Natural killer cell (primary cell): ENCODE data around the gene HMOX2. TPM values are rescaled to one million over a fixed set of nuclear protein-coding genes. Genes with fewer than 3 reads are reported as not detected.

ENCODE experiments used
- ATAC-seq, 3 donors: fragments of 150-1000 bp in 2 of 3; fragments of 200-7000 bp in 1 of 3; cut with Tn5 transposase; 1 replicate in 1 of 3; 2 replicates in 2 of 3; pipeline ENCODE4 v1.10.0; 2021; ENCODE audit warnings: mild to moderate bottlenecking in 2 of 3, moderate library complexity in 2 of 3
- DNase-seq, 2 donors: peaks; one replicate each; pipeline versions ENCODE4 v3.0.0 to v3.0.0-alpha.2; 2013 to 2021; ENCODE audit warnings: mixed read lengths in 1 of 2
- H3K27ac ChIP-seq: one replicate; pipeline ENCODE4 v1.5.1; 2013; ENCODE audit warnings: mild to moderate bottlenecking, low read length
- H3K27me3 ChIP-seq: one replicate; pipeline ENCODE4 v1.6.1; 2013; ENCODE audit warnings: low read length; ENCODE audit not compliant: control insufficient read depth, insufficient read depth
- H3K36me3 ChIP-seq: one replicate; pipeline ENCODE4 v1.6.1; 2013; ENCODE audit warnings: low read length; ENCODE audit not compliant: control insufficient read depth, insufficient read depth
- H3K4me1 ChIP-seq: one replicate; pipeline ENCODE4 v1.6.1; 2013; ENCODE audit warnings: low read length; ENCODE audit not compliant: control insufficient read depth, insufficient read depth
- H3K4me3 ChIP-seq: one replicate; pipeline ENCODE4 v1.5.1; 2013; ENCODE audit warnings: low read length
- H3K9me3 ChIP-seq: one replicate; pipeline ENCODE4 v1.6.1; 2013; ENCODE audit warnings: low read length; ENCODE audit not compliant: control insufficient read depth, insufficient read depth
- H3K27ac Mint-ChIP-seq, 2 donors: one replicate each; pipeline ENCODE4 v1.8.0; 2022; ENCODE audit warnings: mild to moderate bottlenecking in 2 of 2, mixed read lengths in 2 of 2, moderate library complexity in 1 of 2
- H3K27me3 Mint-ChIP-seq, 2 donors: one replicate each; pipeline ENCODE4 v1.8.0; 2022; ENCODE audit warnings: low read depth in 2 of 2, mixed read lengths in 2 of 2
- H3K36me3 Mint-ChIP-seq: one replicate; pipeline ENCODE4 v1.8.0; 2022; ENCODE audit warnings: mixed read lengths
- H3K4me1 Mint-ChIP-seq, 2 donors: one replicate each; pipeline ENCODE4 v1.8.0; 2022; ENCODE audit warnings: mixed read lengths in 2 of 2
- H3K4me3 Mint-ChIP-seq: one replicate; pipeline ENCODE4 v1.8.0; 2022; ENCODE audit warnings: mild to moderate bottlenecking, moderate library complexity, mixed read lengths
- H3K9me3 Mint-ChIP-seq, 2 donors: one replicate each; pipeline ENCODE4 v1.8.0; 2022; ENCODE audit warnings: mixed read lengths in 2 of 2
- CTCF ChIP-seq: fragments of 200-600 bp; IDR thresholded peaks from one replicate; pipeline ENCODE4 v1.8.0; 2022; ENCODE audit warnings: antibody characterized with exemption
- WGBS: methylation state at CpG from one replicate; pipeline ENCODE4 v1.1.7; 2013; ENCODE audit warnings: missing lambda C conversion rate; ENCODE audit not compliant: insufficient coverage; 5-methylcytosine and 5-hydroxymethylcytosine counted together
- intact Hi-C: fragments of 100-400 bp; cut with micrococcal nuclease; formaldehyde crosslinking; loops from one replicate; pipeline ENCODE4 v1.14.2; 2022
- total RNA-seq, 4 donors: library from RNA; stranded (reverse); fragments of 120-200 nt in 1 of 4; gene quantifications; one replicate each; pipeline versions ENCODE4 v1.2.3 to v1.2.4, GENCODE V29; 2013 to 2022

Gene HMOX2
- total RNA-seq, 3 donors from 2014 or later (not counting 1 experiment from before 2014, with no cell fraction given) = 66.0 to 104 (median 77.3) TPM

GRCh38 chr16:4443986-4444385, 32.2 kb upstream of the HMOX2 start:
- Histone ChIP-seq H3K27me3 (no peaks in the 10 kb centered on the region), H3K27ac (no peak overlapping the region), H3K36me3 (peaks cover 77% of the 10 kb centered on the region), H3K4me3 (no peak overlapping the region), H3K4me1 (peaks cover 3% of the 10 kb centered on the region), H3K9me3 (no peaks in the 10 kb centered on the region)
- Mint-ChIP-seq H3K9me3 (no peaks in the 10 kb centered on the region), H3K27me3 (no peaks in the 10 kb centered on the region), H3K27ac (no peak overlapping the region), H3K4me1 (no peaks in the 10 kb centered on the region), H3K36me3 (peaks cover 9% of the 10 kb centered on the region), H3K4me3 (no peak overlapping the region)
- TF ChIP-seq CTCF = no peak
- DNase-seq (no peak), ATAC-seq (no peak)
- intact Hi-C loops = no loop called here
- WGBS = 88% methylated on average over 4 of the region's 4 CpGs

- ATAC-seq (no peak), DNase-seq (no peak)
- Histone ChIP-seq H3K36me3 (peaks cover 74% of the 10 kb centered on the region), H3K4me3 (no peak overlapping the region), H3K27me3 (no peaks in the 10 kb centered on the region), H3K27ac (no peak overlapping the region), H3K4me1 (no peaks in the 10 kb centered on the region), H3K9me3 (no peaks in the 10 kb centered on the region)
- intact Hi-C loops = no loop called here
- Mint-ChIP-seq H3K36me3 (no peaks in the 10 kb centered on the region), H3K27me3 (no peaks in the 10 kb centered on the region), H3K27ac (no peak overlapping the region), H3K4me1 (no peaks in the 10 kb centered on the region), H3K9me3 (no peaks in the 10 kb centered on the region), H3K4me3 (no peak overlapping the region)
- no peak for TF ChIP-seq CTCF
- 98% methylated on average over 14 of the region's 14 CpGs for WGBS
These were observed 25.8 kb upstream of the HMOX2 start for GRCh38 chr16:4450430-4450829.

GRCh38 chr16:4450931-4451519, 25.2 kb upstream of the HMOX2 start:
- Histone ChIP-seq H3K27me3 (no peaks in the 10 kb centered on the region), H3K4me1 (no peaks in the 10 kb centered on the region), H3K27ac (no peak overlapping the region), H3K9me3 (no peaks in the 10 kb centered on the region), H3K4me3 (no peak overlapping the region), H3K36me3 (peaks cover 77% of the 10 kb centered on the region)
- Mint-ChIP-seq H3K4me3 (no peak overlapping the region), H3K4me1 (no peaks in the 10 kb centered on the region), H3K9me3 (no peaks in the 10 kb centered on the region), H3K27ac (no peak overlapping the region), H3K36me3 (no peaks in the 10 kb centered on the region), H3K27me3 (no peaks in the 10 kb centered on the region)
- ATAC-seq (no peak), DNase-seq (no peak)
- WGBS = 98% methylated on average over 14 of the region's 14 CpGs
- TF ChIP-seq CTCF = no peak
- intact Hi-C loops = no loop called here

- WGBS = 100% methylated on average over 5 of the region's 5 CpGs
- ATAC-seq (no peak), DNase-seq (no peak)
- Histone ChIP-seq H3K4me1 (no peaks in the 10 kb centered on the region), H3K4me3 (no peak overlapping the region), H3K27ac (no peak overlapping the region), H3K27me3 (no peaks in the 10 kb centered on the region), H3K36me3 (peaks cover 75% of the 10 kb centered on the region), H3K9me3 (no peaks in the 10 kb centered on the region)
- Mint-ChIP-seq H3K4me1 (peaks cover 0 to 5% of the 10 kb centered on the region in 2 donors), H3K9me3 (no peaks in the 10 kb centered on the region), H3K27me3 (no peaks in the 10 kb centered on the region), H3K36me3 (no peaks in the 10 kb centered on the region), H3K27ac (no peak overlapping the region), H3K4me3 (no peak overlapping the region)
- no peak for TF ChIP-seq CTCF
- intact Hi-C loops = no loop called here
These were observed 23.5 kb upstream of the HMOX2 start for GRCh38 chr16:4452674-4453073.
